ENCODE measurements around the gene ACAP3.

DNA sequence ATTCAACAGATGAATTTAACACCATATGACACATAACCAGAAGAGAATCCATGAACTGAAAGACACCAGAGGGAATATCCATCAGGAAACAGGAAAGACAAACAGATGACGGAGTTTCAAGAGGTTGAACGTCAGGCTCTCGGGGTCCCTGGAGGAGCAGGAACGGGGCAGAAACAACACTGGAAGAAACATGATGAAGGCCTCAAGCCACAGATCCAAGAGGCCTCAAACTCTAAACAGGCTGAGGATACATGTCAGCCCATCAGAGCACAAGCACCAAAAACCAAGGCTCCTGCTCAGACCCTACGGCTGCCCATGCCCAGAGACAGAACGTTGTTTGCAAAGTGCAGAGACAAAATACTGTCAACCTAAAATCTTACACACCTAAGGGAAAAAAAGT lies 9.7 kb upstream of the ACAP3 start:
- TF ChIP-seq, protein P1, sequence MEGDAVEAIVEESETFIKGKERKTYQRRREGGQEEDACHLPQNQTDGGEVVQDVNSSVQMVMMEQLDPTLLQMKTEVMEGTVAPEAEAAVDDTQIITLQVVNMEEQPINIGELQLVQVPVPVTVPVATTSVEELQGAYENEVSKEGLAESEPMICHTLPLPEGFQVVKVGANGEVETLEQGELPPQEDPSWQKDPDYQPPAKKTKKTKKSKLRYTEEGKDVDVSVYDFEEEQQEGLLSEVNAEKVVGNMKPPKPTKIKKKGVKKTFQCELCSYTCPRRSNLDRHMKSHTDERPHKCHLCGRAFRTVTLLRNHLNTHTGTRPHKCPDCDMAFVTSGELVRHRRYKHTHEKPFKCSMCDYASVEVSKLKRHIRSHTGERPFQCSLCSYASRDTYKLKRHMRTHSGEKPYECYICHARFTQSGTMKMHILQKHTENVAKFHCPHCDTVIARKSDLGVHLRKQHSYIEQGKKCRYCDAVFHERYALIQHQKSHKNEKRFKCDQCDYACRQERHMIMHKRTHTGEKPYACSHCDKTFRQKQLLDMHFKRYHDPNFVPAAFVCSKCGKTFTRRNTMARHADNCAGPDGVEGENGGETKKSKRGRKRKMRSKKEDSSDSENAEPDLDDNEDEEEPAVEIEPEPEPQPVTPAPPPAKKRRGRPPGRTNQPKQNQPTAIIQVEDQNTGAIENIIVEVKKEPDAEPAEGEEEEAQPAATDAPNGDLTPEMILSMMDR (IDR thresholded peaks at IDR 0.05) = no peak
- TF ChIP-seq POLR2A (IDR thresholded peaks at IDR 0.05) = no peak

Measured in Peyer's patch (tissue), 4 donors.